Measurements from ENCODE around the gene PRKCE.

GRCh38 chr2:46193855-46194254, 542.4 kb downstream of the PRKCE start:
- TF ChIP-seq EZH2 (IDR thresholded peaks at IDR 0.05) (no peak), POLR2AphosphoS5 (IDR thresholded peaks at IDR 0.05; ENCODE audit: borderline replicate concordance, low read depth, low read length) (no peak)
